K562 (cell line): Measurements from ENCODE around the gene AGR3. TPM values are rescaled to one million over a fixed set of nuclear protein-coding genes. Genes with fewer than 3 reads are reported as not detected.

Experiments
- ATAC-seq: fragments of 200-7000 bp; cut with Tn5 transposase; 3 replicates; pipeline ENCODE4 v1.9.1; 2020; ENCODE audit warnings: moderate library complexity
- BruUV-seq: library from RNA; stranded (reverse); fragments of 400-500 nt; replicated peaks from 2 replicates; lab custom pipeline; 2021; lab: Mats Ljungman, UMichigan
- CTCF ChIA-PET: fragments of 300-600 bp; formaldehyde crosslinking; extraction: SDS; loops from one replicate; lab custom pipeline; 2021; ENCODE audit warnings: low intra/inter-chr PET ratio; lab: Yijun Ruan, JAX
- POLR2A ChIA-PET: fragments of 300-600, 350-650 bp; sonication (Branson Sonifier 250); formaldehyde crosslinking; extraction: SDS; loops from one replicate; lab custom pipeline; 2021; ENCODE audit warnings: antibody characterized with exemption, inconsistent platforms; lab: Yijun Ruan, JAX
- DNase-seq, 4 experiments: peaks; one replicate each; pipeline versions ENCODE4 v3.0.0 to v3.0.0-alpha.2; 2011 to 2018; ENCODE audit warnings: low spot score in 3 of 4, mixed read lengths in 3 of 4; ENCODE audit errors: extremely low read depth in 1 of 4
- FAIRE-seq: peaks from 2 replicates; lab custom pipeline; 2011; peaks lifted over from hg19 to GRCh38; lab: Jason Lieb, UNC
- H2AFZ ChIP-seq: 2 replicates; pipeline ENCODE4 v1.6.0; 2011; ENCODE audit warnings: low read depth, low read length, control low read depth, inconsistent platforms
- H3K27ac ChIP-seq: fragments of 200-600 bp; 3 replicates; pipeline ENCODE4 v1.8.0; 2011; ENCODE audit warnings: low read depth, mild to moderate bottlenecking, control low read depth, inconsistent platforms, low read length, moderate library complexity, mixed read lengths; ENCODE audit errors: extremely low read depth
- H3K27me3 ChIP-seq, 2 experiments: fragments of 300-600 bp in 1 of 2; 2 replicates in 1 of 2; 3 replicates in 1 of 2; pipeline versions ENCODE4 v1.6.0 to v1.8.0; 2011; ENCODE audit warnings: inconsistent platforms in 2 of 2, low read length in 2 of 2, mild to moderate bottlenecking in 1 of 2, mixed read lengths in 1 of 2, moderate library complexity in 1 of 2; ENCODE audit not compliant: control insufficient read depth in 2 of 2, insufficient read depth in 2 of 2
- H3K36me3 ChIP-seq: fragments of 300-600 bp; 3 replicates; pipeline ENCODE4 v1.8.0; 2011; ENCODE audit warnings: mild to moderate bottlenecking, low read length, inconsistent platforms; ENCODE audit not compliant: control insufficient read depth, insufficient read depth
- H3K4me1 ChIP-seq, 2 experiments: fragments of 200-600 bp in 1 of 2; replicated peaks in 1 of 2; 2 replicates in 1 of 2; 3 replicates in 1 of 2; pipeline versions ENCODE4 v1.5.1 to v1.8.0; 2011; ENCODE audit warnings: inconsistent platforms in 2 of 2, low read length in 2 of 2, mild to moderate bottlenecking in 1 of 2, mixed read lengths in 1 of 2, moderate library complexity in 1 of 2; ENCODE audit not compliant: control insufficient read depth in 2 of 2, insufficient read depth in 2 of 2
- H3K4me2 ChIP-seq: 2 replicates; pipeline ENCODE4 v1.6.1; 2011; ENCODE audit warnings: low read length, control low read depth, inconsistent platforms, mixed read lengths; ENCODE audit not compliant: insufficient read depth
- H3K4me3 ChIP-seq: fragments of 200-600 bp; sonication (generic), shearing (Covaris generic); 2 replicates; pipeline ENCODE4 v1.5.1; 2016; ENCODE audit warnings: control low read depth, inconsistent platforms
- H3K79me2 ChIP-seq: fragments of 200-600 bp; 3 replicates; pipeline ENCODE4 v1.8.0; 2011; ENCODE audit warnings: low read length, inconsistent platforms; ENCODE audit not compliant: control insufficient read depth, insufficient read depth
- H3K9ac ChIP-seq, 2 experiments: 2 replicates each; pipeline versions ENCODE4 v1.6.0 to v1.6.1; 2011; ENCODE audit warnings: low read depth in 2 of 2, low read length in 2 of 2, control low read depth in 1 of 2, inconsistent platforms in 1 of 2, mild to moderate bottlenecking in 1 of 2, mixed read lengths in 1 of 2; ENCODE audit not compliant: insufficient read depth in 1 of 2
- H3K9me1 ChIP-seq: one replicate; pipeline ENCODE4 v1.6.0; 2011; ENCODE audit warnings: inconsistent platforms, mild to moderate bottlenecking, low read length, moderate library complexity; ENCODE audit not compliant: control insufficient read depth, insufficient read depth
- H3K9me3 ChIP-seq: replicated peaks from 2 replicates; pipeline ENCODE4 v1.5.1; 2011; ENCODE audit warnings: low read depth, low read length, inconsistent platforms; ENCODE audit not compliant: control insufficient read depth, insufficient read depth
- H4K20me1 ChIP-seq: replicated peaks from 2 replicates; pipeline ENCODE4 v1.6.1; 2011; ENCODE audit warnings: low read length, inconsistent platforms, mixed read lengths; ENCODE audit not compliant: control insufficient read depth, insufficient read depth
- CCNT2 ChIP-seq: IDR thresholded peaks from 2 replicates; pipeline ENCODE4 v1.6.1; 2011; ENCODE audit warnings: borderline replicate concordance, low read depth, mild to moderate bottlenecking, moderate library complexity, mixed read lengths, low read length; ENCODE audit not compliant: insufficient read length; ENCODE audit errors: extremely low read depth
- KLF10 ChIP-seq: fragments of 250-450 bp; sonication (Bioruptor Pico); IDR thresholded peaks from 2 replicates; pipeline ENCODE4 v1.6.1; 2021; ENCODE audit warnings: matching md5 sums
- POLR2A ChIP-seq: fragments of 450-650 bp; conservative IDR thresholded peaks from 2 replicates; pipeline ENCODE4 v1.6.1; 2016
- RFX1 ChIP-seq: fragments of 450-650 bp; IDR thresholded peaks from 2 replicates; pipeline ENCODE4 v1.6.1; 2016; ENCODE audit warnings: mild to moderate bottlenecking, moderate library complexity
- SAP30 ChIP-seq: fragments of 200-600 bp; sonication (generic); IDR thresholded peaks from 2 replicates; pipeline ENCODE4 v1.6.1; 2012; ENCODE audit warnings: borderline replicate concordance, low read depth, mild to moderate bottlenecking, moderate library complexity, low read length, control low read depth, inconsistent platforms; ENCODE audit not compliant: insufficient read depth, poor library complexity, severe bottlenecking
- SMAD1 ChIP-seq: fragments of 150-350 bp; IDR thresholded peaks from 2 replicates; pipeline ENCODE4 v1.6.1; 2014; ENCODE audit warnings: low read length, low read depth; ENCODE audit not compliant: partially characterized antibody
- ZKSCAN3 ChIP-seq: fragments of 250-450 bp; sonication (Bioruptor Pico); IDR thresholded peaks from 2 replicates; pipeline ENCODE4 v1.4.0; 2020
- ZNF184 ChIP-seq: sonication (generic); formaldehyde crosslinking; IDR thresholded peaks from 2 replicates; pipeline ENCODE4 v1.5.0; 2020; ENCODE audit warnings: missing genetic modification reagents
- ZNF764 ChIP-seq: fragments of 250-450 bp; sonication (Bioruptor Pico); IDR thresholded peaks from 2 replicates; pipeline ENCODE4 v1.4.0; 2020; ENCODE audit warnings: low read depth, mild to moderate bottlenecking, moderate library complexity
- whole genome bisulfite sequencing: fragments of 100-300 bp; shearing (Covaris generic); methylation state at CpG from one replicate; pipeline ENCODE4 v1.1.6; 2016; ENCODE audit warnings: low coverage, mixed read lengths; ENCODE audit not compliant: insufficient coverage; ENCODE audit errors: missing lambda C conversion rate; 5-methylcytosine and 5-hydroxymethylcytosine counted together
- in situ Hi-C: fragments of 300-500 bp; cut with MboI; formaldehyde crosslinking; loops from 4 replicates; pipeline ENCODE4 v1.15.0; 2018; ENCODE audit warnings: inconsistent platforms, mixed read lengths
- intact Hi-C: fragments of 100-400 bp; cut with micrococcal nuclease; formaldehyde crosslinking; loops from 2 replicates; pipeline ENCODE4 v1.14.2; 2022
- polyA plus RNA-seq, 8 experiments: library from polyadenylated mRNA; depleted of rRNA in 4 of 8; stranded (reverse) in 5 of 8; unstranded in 3 of 8; fragments of >200 nt; fragmentation: Nextera tagmentation in 2 of 8; fragmentation: Illumina TruSeq in 1 of 8; extraction: Ambion mirVana in 2 of 8; extraction: Trizol in 1 of 8; gene quantifications; 2 replicates each; pipeline versions ENCODE4 v1.2.1 to v1.2.3, GENCODE V29; 2011 to 2014; ENCODE audit warnings: inconsistent platforms in 1 of 8, missing spikeins in 1 of 8
- total RNA-seq, 7 experiments: library from RNA; depleted of rRNA in 6 of 7; stranded (reverse); fragments of >200 nt in 6 of 7; fragmentation: Illumina TruSeq in 2 of 7; extraction: Trizol in 2 of 7; gene quantifications; 2 replicates each; pipeline versions ENCODE4 v1.2.1 to v1.2.3, GENCODE V29; 2011 to 2021; ENCODE audit warnings: low replicate concordance in 1 of 7
- TF ChIP-seq, protein P1 (sequence below): sonication (generic); formaldehyde crosslinking; IDR thresholded peaks from 2 replicates; pipeline ENCODE4 v1.8.0; 2022; ENCODE audit warnings: missing genetic modification reagents, mild to moderate bottlenecking, moderate library complexity, borderline replicate concordance
- TF ChIP-seq, protein P2 (sequence below): fragments of 450-650 bp; formaldehyde crosslinking; IDR thresholded peaks from 2 replicates; pipeline ENCODE4 v1.4.0; 2022; ENCODE audit warnings: missing genetic modification characterization
- TF ChIP-seq, protein P3 (sequence below): sonication (generic); formaldehyde crosslinking; IDR thresholded peaks from 2 replicates; pipeline ENCODE4 v1.8.1; 2023; ENCODE audit warnings: mild to moderate bottlenecking, missing genetic modification reagents

Gene AGR3
- total and polyA plus RNA-seq, 9 of the 15 experiments (the other 6 are each of a cell fraction or from before 2014, with no cell fraction given) = not detected

DNA sequence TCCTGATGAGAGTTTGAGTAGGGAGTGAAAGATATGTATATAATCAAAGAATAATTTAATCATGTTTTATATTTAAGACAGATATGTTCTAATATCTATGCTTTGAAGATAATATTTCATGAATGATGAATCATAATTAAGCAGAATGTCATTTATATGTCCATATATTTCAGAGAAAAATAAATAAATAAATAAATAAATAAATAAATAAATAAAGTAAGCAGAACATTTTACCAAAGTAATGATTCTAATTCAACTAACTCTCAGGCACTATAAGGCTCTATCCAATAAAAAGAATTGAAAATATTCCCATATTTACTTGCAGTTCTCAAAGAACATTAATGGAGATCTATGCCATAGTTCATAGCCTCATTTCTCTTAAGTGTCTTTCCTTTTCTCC is 36.0 kb downstream of the AGR3 start:
- no peak for ATAC-seq
- Histone ChIP-seq H3K9me3 (no peaks in the 10 kb centered on the region), H3K4me3 (no peak overlapping the region), H3K27ac (no peak overlapping the region), H2AFZ (no peak overlapping the region), H3K36me3 (no peaks in the 10 kb centered on the region), H3K4me2 (no peak overlapping the region), H3K4me1 (peaks cover 0 to 2% of the 10 kb centered on the region in 2 experiments; a peak in 1 of 5 replicates), H3K27me3 (peaks cover 9 to 15% of the 10 kb centered on the region in 2 experiments; a peak in 4 of 5 replicates), H3K9ac (no peak overlapping the region), H3K9me1 (no peaks in the 10 kb centered on the region), H3K79me2 (no peaks in the 10 kb centered on the region), H4K20me1 (no peaks in the 10 kb centered on the region)
- DNase-seq = no peak
- intact Hi-C loops (no loop called here), in situ Hi-C loops (no loop called here)
- POLR2A ChIA-PET = no interaction called here
- BruUV-seq = no TSS peak
- CTCF ChIA-PET = no interaction called here
- no peak for FAIRE-seq
- TF ChIP-seq, protein P1, sequence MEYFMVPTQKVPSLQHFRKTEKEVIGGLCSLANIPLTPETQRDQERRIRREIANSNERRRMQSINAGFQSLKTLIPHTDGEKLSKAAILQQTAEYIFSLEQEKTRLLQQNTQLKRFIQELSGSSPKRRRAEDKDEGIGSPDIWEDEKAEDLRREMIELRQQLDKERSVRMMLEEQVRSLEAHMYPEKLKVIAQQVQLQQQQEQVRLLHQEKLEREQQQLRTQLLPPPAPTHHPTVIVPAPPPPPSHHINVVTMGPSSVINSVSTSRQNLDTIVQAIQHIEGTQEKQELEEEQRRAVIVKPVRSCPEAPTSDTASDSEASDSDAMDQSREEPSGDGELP (CRISPR knock-in tag) = no peak
- no peak for TF ChIP-seq RFX1

DNA sequence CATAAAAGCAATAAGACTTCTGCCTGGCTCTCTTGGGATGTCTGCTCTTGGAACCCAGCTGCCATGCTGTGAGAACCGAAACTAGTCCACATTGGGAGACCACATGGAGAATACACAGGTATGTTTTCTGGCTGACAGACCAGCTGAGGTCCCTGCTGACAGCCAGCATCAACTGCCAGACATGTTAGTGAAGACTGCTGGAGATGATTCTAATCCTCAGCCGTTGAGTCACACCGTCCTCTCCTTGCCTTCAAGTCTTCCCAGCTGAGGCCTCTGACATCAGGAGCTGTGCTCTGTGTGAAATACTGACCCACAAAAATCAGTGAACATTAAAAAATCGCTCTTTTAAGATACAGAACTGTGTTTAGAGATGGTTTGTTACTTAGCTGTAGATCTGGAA is 40.1 kb downstream of the AGR3 start:
- peak; percentile 19 for FAIRE-seq
- in situ Hi-C loops = no loop called here
- 0% methylated on average over 4 of the region's 4 CpGs for WGBS
- H4K20me1 ChIP-seq = no peaks in the 10 kb centered on the region
- no peaks in the 10 kb centered on the region for H3K4me1 ChIP-seq
- intact Hi-C loops = no loop called here
- H3K27ac ChIP-seq = no peak overlapping the region
- peaks cover 0 to 5% of the 10 kb centered on the region in 2 experiments; a peak in 2 of 5 replicates for H3K27me3 ChIP-seq
- no peaks in the 10 kb centered on the region for H3K36me3 ChIP-seq
- H3K9me1 ChIP-seq = no peaks in the 10 kb centered on the region
- peak; percentile 28; the same call in 1 of the 3 replicates for ATAC-seq
- H3K4me2 ChIP-seq = no peak overlapping the region
- H3K4me3 ChIP-seq = no peak overlapping the region
- H2AFZ ChIP-seq = peak overlapping the region; percentile 9; the same call in 1 of the 2 replicates
- no peak for DNase-seq
- ChIA-PET CTCF (no interaction called here), POLR2A (interaction anchor here (0.6 to 1.7 kb wide), 4 partner anchors 9 to 408 kb away, joined by 4 to 6 read pairs (median 4); no protein-coding TSS in a partner anchor)
- H3K9me3 ChIP-seq = no peaks in the 10 kb centered on the region
- H3K9ac ChIP-seq = no peak overlapping the region
- no peaks in the 10 kb centered on the region for H3K79me2 ChIP-seq
- BruUV-seq = no TSS peak
- TF ChIP-seq SAP30 (no peak), ZNF184 (CRISPR knock-in tag) (no peak), POLR2A (no peak), CCNT2 (no peak), ZKSCAN3 (CRISPR knock-in tag) (no peak), KLF10 (CRISPR knock-in tag) (no peak), SMAD1 (no peak), ZNF764 (CRISPR knock-in tag) (no peak)
- TF ChIP-seq, protein P2, sequence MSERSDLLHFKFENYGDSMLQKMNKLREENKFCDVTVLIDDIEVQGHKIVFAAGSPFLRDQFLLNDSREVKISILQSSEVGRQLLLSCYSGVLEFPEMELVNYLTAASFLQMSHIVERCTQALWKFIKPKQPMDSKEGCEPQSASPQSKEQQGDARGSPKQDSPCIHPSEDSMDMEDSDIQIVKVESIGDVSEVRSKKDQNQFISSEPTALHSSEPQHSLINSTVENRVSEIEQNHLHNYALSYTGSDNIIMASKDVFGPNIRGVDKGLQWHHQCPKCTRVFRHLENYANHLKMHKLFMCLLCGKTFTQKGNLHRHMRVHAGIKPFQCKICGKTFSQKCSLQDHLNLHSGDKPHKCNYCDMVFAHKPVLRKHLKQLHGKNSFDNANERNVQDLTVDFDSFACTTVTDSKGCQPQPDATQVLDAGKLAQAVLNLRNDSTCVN = no peak
- TF ChIP-seq, protein P3, sequence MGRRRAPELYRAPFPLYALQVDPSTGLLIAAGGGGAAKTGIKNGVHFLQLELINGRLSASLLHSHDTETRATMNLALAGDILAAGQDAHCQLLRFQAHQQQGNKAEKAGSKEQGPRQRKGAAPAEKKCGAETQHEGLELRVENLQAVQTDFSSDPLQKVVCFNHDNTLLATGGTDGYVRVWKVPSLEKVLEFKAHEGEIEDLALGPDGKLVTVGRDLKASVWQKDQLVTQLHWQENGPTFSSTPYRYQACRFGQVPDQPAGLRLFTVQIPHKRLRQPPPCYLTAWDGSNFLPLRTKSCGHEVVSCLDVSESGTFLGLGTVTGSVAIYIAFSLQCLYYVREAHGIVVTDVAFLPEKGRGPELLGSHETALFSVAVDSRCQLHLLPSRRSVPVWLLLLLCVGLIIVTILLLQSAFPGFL (CRISPR knock-in tag) = no peak
